HG03064 (cell line): ENCODE results near the gene S100A16.
"Not testable (repeated sequence)": the region's sequence is repeated elsewhere in the genome, so short reads cannot be mapped to it uniquely, and the experiment has no call there.

ENCODE experiments used
- ATAC-seq: cut with Tn5 transposase; IDR thresholded peaks from one replicate; pipeline ENCODE4 v1.9.1; 2021; ENCODE audit warnings: low read depth; ENCODE audit not compliant: unreplicated experiment

Gene S100A16

DNA sequence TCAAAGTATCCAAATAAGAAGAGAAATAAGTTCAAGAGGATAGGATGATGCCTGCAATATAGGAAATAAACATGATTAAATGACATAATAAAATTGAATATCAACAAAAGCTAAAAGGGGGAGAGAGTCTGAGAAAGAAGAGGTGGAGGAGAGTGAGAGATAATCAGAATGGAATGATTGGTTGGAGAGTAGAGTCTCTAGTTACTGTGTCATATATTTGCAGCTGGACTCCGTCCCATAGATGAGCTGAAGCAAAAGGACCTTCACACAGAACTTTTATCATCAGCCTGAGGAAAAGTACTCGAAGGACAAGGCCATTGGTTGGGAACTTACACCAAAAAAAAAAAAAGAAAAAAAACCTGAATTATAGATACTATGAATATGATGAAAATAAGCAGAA lies 24.5 kb downstream of the S100A16 start:
- no peak for ATAC-seq

DNA sequence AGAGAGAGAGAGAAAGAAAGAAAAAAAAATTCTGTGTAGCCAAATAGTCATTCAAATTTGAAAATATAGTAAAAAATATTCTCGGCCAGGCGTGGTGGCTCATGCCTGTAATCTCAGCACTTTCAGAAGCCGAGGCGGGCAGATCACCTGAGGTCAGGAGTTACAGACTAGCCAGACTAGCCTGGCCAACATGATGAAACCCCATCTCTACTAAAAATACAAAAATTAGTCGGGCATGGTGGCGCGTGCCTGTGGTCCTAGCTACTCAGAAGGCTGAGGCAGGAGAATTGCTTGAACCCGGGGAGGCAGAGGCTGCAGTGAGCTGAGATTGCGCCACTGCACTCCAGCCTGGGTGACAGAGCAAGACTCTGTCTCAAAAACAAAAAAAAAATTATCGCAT lies 24.9 kb downstream of the S100A16 start:
- ATAC-seq: not testable (repeated sequence)

DNA sequence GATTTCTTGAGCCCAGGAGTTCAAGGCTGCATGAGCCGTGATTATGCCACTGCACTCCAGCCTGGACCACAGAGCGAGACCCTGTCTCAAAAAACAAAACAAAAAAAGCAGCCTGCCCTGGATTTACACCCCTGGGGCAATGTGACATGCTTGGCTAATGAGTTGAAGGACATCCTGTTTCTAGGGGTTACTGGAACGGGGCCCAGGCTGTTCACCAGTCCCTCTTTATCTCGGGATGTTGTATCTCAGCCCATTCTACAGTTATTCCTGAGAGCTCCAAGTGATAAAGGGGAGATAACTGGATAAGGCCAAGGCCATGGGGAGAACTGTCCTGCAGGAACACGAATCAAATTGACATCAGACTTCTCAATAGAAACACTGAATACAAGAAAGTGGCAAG lies 25.6 kb downstream of the S100A16 start:
- no peak for ATAC-seq

DNA sequence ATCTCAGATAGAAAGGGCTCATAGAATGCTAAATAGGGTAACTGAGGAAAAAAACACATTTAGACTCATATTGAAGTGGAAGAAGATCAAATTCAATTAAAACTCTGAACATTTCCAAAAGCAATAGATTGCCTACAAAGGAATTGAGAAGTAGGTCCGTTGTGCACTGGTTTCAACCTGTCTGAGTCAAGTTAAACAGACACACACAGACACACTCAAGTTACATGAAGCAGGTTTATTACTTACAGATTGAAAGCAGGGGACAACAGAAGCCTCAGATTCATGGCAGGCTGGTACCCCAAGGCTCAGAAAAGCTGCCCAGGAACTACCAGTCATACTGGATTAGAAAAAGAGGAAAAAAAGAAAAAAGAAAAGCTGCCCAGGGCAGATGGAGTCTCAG lies 26.6 kb downstream of the S100A16 start:
- ATAC-seq: no peak

DNA sequence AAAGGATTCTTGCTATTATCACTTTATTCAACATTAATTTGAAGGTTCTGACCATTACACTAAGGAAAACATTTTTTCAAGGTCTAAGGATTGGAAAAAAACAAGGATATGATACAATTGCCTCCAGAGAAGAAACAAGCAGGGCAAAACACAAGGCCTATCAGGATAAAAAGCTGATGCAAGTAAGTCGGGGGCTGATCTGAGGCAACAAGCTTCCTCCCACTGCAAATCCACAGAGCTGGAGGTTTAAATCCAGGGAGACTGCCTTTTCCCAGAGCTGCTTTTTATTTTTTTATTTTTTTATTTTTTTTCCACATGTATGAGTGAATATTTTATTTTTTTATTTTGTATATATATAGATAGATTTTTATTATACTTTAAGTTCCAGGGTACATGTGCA lies 27.9 kb downstream of the S100A16 start:
- ATAC-seq: no peak

DNA sequence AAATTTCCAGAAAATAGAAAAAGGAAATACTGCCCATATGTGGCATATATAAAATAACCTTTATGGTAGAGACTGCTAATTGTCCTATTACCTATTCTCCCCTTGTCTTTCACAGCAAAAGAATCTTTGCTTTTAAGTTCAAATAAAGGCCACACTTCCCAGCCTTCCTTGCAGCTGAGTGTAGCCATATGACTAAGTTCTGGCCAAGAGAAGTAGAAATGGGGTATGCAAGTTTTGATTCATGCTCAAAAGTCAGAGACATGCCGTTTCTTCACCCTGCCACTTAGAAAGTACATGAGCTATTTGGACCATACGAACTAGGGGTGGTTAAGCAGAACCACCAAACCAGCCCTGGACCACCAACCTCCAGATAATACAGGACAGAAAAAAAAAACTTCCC lies 29.0 kb downstream of the S100A16 start:
- no peak for ATAC-seq

GRCh38 chr1:153583514-153583913 lies 29.4 kb downstream of the S100A16 start:
- not testable (repeated sequence) for ATAC-seq

- not testable (repeated sequence) for ATAC-seq
These were observed 30.1 kb downstream of the S100A16 start for GRCh38 chr1:153582836-153583235.

- ATAC-seq: no peak
These were observed 34.0 kb downstream of the S100A16 start for GRCh38 chr1:153578936-153579335.

GRCh38 chr1:153578490-153578889 lies 34.4 kb downstream of the S100A16 start:
- no peak for ATAC-seq

DNA sequence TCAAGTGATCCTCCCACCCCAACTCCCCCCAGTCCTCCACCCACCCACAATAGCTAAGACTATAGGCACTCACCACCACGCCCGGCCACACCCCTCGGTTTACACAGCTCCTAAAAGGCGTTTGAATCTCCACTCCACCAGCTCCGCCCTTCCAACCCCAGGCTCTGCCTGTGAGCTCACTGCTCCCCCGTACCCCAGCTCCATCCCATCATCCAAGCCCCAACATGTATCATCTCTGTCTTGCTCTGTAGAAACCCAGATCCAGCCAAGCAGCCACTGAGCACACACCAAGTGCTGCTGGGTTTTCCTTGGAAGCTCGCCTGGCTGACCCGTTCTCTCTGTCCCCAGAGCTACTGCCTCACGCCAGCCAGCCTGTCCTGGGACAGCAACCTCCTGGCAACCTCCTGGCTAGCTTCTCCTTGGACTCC lies 35.3 kb downstream of the S100A16 start:
- no peak for ATAC-seq

GRCh38 chr1:153577138-153577537 lies 35.8 kb downstream of the S100A16 start:
- no peak for ATAC-seq

DNA sequence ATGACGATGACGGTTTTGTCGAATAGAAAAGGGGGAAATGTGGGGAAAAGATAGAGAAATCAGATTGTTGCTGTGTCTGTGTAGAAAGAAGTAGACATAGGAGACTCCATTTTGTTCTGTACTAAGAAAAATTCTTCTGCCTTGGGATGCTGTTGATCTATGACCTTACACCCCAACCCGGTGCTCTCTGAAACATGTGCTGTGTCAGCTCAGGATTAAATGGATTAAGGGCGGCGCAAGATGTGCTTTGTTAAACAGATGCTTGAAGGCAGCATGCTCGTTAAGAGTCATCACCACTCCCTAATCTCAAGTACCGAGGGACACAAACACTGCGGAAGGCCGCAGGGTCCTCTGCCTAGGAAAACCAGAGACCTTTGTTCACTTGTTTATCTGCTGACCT lies 37.4 kb downstream of the S100A16 start:
- not testable (repeated sequence) for ATAC-seq

- ATAC-seq: not testable (repeated sequence)
These were observed 37.9 kb downstream of the S100A16 start for GRCh38 chr1:153575081-153575491.

DNA sequence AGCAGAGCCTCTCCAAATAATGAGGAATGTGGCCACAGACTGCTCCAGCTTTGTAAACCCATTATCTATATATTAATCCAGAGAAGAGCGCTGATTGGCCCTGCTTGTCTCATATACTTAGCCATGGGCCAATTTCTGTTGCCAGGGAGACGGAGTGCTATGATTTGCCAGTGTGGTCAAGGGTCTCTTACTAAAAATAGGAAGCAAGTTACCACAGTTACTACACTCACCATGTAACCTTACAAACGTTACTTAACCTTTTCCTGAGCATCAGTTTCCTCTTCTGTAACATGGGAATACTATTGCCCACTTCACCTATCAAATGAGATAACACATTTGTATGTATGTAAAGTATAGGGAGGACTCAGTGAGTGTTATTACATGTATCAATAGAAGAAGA lies 39.6 kb downstream of the S100A16 start:
- ATAC-seq: no peak

DNA sequence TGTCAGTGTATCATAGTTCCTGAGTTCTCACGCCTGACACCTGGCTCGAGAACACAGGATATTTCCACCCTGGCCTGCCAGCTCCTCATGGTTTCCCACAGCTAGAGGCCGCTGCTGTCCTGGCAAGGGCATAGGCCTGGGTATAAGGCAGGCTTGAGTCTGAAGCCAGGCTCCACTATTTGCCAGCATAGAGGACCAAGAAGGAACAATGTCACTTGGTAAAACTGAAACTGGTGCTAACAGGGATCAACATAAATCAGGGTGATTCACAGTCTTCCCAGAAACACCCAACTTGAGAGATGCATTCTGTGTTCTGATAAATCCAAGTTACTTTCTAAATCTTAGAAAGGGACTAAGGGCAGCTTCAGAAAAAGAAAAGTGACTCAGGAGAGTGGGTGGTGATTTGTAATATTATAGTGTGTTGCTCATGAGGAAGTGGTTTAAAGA lies 40.3 kb downstream of the S100A16 start:
- no peak for ATAC-seq

GRCh38 chr1:153571706-153572105 lies 41.2 kb downstream of the S100A16 start:
- no peak for ATAC-seq

GRCh38 chr1:153570874-153571273 lies 42.1 kb downstream of the S100A16 start:
- no peak for ATAC-seq

- ATAC-seq: no peak
These were observed 43.5 kb downstream of the S100A16 start for GRCh38 chr1:153569465-153569864.

DNA sequence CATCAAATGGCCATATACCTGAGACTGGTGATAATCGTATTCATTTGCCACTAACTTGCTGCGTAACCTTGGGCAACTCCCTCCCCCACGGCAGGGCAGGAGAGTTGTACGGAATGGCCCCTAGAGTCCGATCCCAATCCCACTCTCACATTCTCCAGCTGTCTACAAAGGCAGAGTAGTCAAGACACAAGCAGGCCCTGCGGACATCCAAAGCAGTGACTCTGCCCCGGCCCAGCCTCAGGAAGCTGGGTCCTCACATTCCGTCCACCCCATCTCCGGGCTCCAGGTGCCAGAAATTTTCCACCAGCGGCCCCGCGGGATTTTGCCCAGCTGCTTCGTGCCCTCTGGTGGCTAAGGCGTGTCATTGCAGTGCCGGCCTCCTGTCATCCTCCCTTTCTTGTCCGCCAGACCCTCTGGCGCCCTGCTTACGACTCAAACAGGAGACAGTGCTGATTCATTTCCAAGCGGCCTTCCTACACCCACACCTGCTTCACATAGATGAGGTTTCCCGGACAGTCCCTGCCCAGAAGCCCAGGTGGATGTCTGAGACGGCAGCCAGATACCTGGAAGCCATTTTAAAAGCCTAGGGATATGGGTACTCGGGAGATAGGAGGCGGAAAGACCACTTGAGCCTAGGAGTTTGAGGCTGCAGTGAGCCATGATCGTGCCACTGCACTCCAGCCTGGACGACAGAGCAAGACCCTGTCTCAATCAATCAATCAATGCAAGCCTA lies 44.4 kb downstream of the S100A16 start:
- ATAC-seq: no peak

- no peak for ATAC-seq
These were observed 45.1 kb downstream of the S100A16 start for GRCh38 chr1:153567621-153568366.
